ENCODE measurements around the gene HM13. TPM values are rescaled to one million over a fixed set of nuclear protein-coding genes. Genes with fewer than 3 reads are reported as not detected.

Gene HM13
- polyA plus RNA-seq, 1 donor (not counting 4 experiments of a cell fraction or from before 2014, with no cell fraction given), result 127 TPM

DNA sequence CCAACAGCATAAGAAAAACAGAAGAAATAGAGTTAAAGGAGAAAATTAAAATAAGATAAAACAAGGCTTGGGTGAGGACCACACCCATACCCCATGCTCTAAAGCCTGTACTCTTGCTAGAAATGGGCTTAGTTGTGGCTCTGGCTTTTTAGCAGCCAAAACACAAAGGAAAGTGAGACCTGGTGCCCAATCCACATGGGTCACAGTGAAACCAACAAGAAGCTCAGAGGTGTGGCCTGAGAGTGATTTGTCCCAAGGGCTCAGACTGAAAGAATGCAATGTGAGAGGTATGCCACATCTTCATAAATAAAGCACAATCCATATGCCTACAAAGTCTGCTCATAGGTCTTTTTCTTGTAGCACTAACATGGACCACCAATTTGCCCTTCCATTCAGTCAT is 21.1 kb downstream of the HM13 start:
- Histone ChIP-seq H3K4me2 (ENCODE audit: control insufficient read depth, extremely low read depth, insufficient read depth, low read depth, low read length) (no peak overlapping the region), H3K9me1 (ENCODE audit: control insufficient read depth, extremely low read depth, insufficient read depth, low read length) (no peaks in the 10 kb centered on the region), H3K27ac (ENCODE audit: control insufficient read depth, insufficient read depth, low read length) (no peak overlapping the region), H3K27me3 (ENCODE audit: control insufficient read depth, extremely low read depth, insufficient read depth, low read length) (no peaks in the 10 kb centered on the region), H3K36me3 (ENCODE audit: control insufficient read depth in 2 of 2, extremely low read depth in 1 of 2, insufficient read depth in 2 of 2, low read length in 2 of 2) (peaks cover 33 to 45% of the 10 kb centered on the region in 2 experiments), H3K9ac (ENCODE audit: control insufficient read depth, extremely low read depth, insufficient read depth, low read length) (no peak overlapping the region), H3K4me3 (ENCODE audit: control insufficient read depth in 2 of 3, extremely low read depth in 1 of 3, insufficient read depth in 2 of 3, low read depth in 1 of 3, low read length in 3 of 3) (no peak overlapping the region), H4K20me1 (ENCODE audit: control insufficient read depth, extremely low read depth, insufficient read depth, low read length) (peaks cover 7% of the 10 kb centered on the region), H3K79me2 (ENCODE audit: control insufficient read depth, insufficient read depth, low read length) (peaks cover 17% of the 10 kb centered on the region), H2AFZ (ENCODE audit: control insufficient read depth, low read length) (no peak overlapping the region), H3K4me1 (ENCODE audit: control insufficient read depth, extremely low read depth, insufficient read depth, low read length) (no peaks in the 10 kb centered on the region), H3K9me3 (ENCODE audit: control insufficient read depth, low read depth, low read length) (no peaks in the 10 kb centered on the region)
- FAIRE-seq (no peak), DNase-seq (ENCODE audit: low read depth, low spot score) (no peak)
- dilution Hi-C loops (cut with MboI; ENCODE audit: extremely low pct_ligation_motif_present, low sequenced_read_pairs), result no loop called here
- TF ChIP-seq EZH2 (IDR thresholded peaks at IDR 0.05; ENCODE audit: low read length), result no peak
- TF ChIP-seq, protein P1, sequence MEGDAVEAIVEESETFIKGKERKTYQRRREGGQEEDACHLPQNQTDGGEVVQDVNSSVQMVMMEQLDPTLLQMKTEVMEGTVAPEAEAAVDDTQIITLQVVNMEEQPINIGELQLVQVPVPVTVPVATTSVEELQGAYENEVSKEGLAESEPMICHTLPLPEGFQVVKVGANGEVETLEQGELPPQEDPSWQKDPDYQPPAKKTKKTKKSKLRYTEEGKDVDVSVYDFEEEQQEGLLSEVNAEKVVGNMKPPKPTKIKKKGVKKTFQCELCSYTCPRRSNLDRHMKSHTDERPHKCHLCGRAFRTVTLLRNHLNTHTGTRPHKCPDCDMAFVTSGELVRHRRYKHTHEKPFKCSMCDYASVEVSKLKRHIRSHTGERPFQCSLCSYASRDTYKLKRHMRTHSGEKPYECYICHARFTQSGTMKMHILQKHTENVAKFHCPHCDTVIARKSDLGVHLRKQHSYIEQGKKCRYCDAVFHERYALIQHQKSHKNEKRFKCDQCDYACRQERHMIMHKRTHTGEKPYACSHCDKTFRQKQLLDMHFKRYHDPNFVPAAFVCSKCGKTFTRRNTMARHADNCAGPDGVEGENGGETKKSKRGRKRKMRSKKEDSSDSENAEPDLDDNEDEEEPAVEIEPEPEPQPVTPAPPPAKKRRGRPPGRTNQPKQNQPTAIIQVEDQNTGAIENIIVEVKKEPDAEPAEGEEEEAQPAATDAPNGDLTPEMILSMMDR (optimal IDR thresholded peaks at IDR 0.05 in 1 of 3, IDR thresholded peaks at IDR 0.05 in 1 of 3, conservative IDR thresholded peaks at IDR 0.05 in 1 of 3; ENCODE audit: extremely low read depth in 1 of 3, insufficient read depth in 2 of 3, low read length in 3 of 3), result no peak

DNA sequence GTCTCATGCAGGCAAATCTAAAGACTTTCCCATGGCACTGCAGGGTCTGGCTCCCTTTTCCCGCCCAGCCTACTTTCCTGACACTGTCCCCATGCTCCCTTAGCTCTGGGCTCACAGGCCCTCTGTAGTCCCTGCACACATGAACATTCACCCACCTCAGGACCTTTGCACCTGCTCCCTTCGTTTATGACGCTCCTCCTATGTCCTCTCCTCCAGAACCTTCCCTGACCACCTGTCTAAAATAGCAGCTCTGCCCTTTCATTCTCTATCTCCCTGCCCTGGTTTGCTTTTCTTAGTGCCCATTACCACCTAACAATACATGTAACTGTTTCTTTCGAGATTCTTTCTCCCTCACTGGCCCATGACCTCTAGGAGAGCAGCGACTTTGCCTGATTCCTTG is 22.3 kb downstream of the HM13 start:
- peaks cover 7% of the 10 kb centered on the region for H4K20me1 ChIP-seq (ENCODE audit: control insufficient read depth, extremely low read depth, insufficient read depth, low read length)
- no peaks in the 10 kb centered on the region for H3K9me3 ChIP-seq (ENCODE audit: control insufficient read depth, low read depth, low read length)
- dilution Hi-C loops (cut with MboI; ENCODE audit: extremely low pct_ligation_motif_present, low sequenced_read_pairs), result no loop called here
- H3K27me3 ChIP-seq (ENCODE audit: control insufficient read depth, extremely low read depth, insufficient read depth, low read length), result no peaks in the 10 kb centered on the region
- no peak for FAIRE-seq
- H3K27ac ChIP-seq (ENCODE audit: control insufficient read depth, insufficient read depth, low read length), result no peak overlapping the region
- no peak overlapping the region for H3K4me2 ChIP-seq (ENCODE audit: control insufficient read depth, extremely low read depth, insufficient read depth, low read depth, low read length)
- peaks cover under 1% of the 10 kb centered on the region for H3K4me1 ChIP-seq (ENCODE audit: control insufficient read depth, extremely low read depth, insufficient read depth, low read length)
- no peak for DNase-seq (ENCODE audit: low read depth, low spot score)
- no peak overlapping the region for H3K9ac ChIP-seq (ENCODE audit: control insufficient read depth, extremely low read depth, insufficient read depth, low read length)
- no peaks in the 10 kb centered on the region for H3K9me1 ChIP-seq (ENCODE audit: control insufficient read depth, extremely low read depth, insufficient read depth, low read length)
- H3K36me3 ChIP-seq (ENCODE audit: control insufficient read depth in 2 of 2, extremely low read depth in 1 of 2, insufficient read depth in 2 of 2, low read length in 2 of 2), result peaks cover 34 to 42% of the 10 kb centered on the region in 2 experiments
- H2AFZ ChIP-seq (ENCODE audit: control insufficient read depth, low read length), result no peak overlapping the region
- TF ChIP-seq, protein P1 (optimal IDR thresholded peaks at IDR 0.05 in 1 of 3, IDR thresholded peaks at IDR 0.05 in 1 of 3, conservative IDR thresholded peaks at IDR 0.05 in 1 of 3; ENCODE audit: extremely low read depth in 1 of 3, insufficient read depth in 2 of 3, low read length in 3 of 3), result no peak
- no peak for TF ChIP-seq EZH2 (IDR thresholded peaks at IDR 0.05; ENCODE audit: low read length)
- no peak overlapping the region for H3K4me3 ChIP-seq (ENCODE audit: control insufficient read depth in 2 of 3, extremely low read depth in 1 of 3, insufficient read depth in 2 of 3, low read depth in 1 of 3, low read length in 3 of 3)
- peaks cover 12% of the 10 kb centered on the region for H3K79me2 ChIP-seq (ENCODE audit: control insufficient read depth, insufficient read depth, low read length)
